H9 (cell line): ENCODE measurements around the gene ADAMTSL3. TPM values are rescaled to one million over a fixed set of nuclear protein-coding genes. Genes with fewer than 3 reads are reported as not detected.

Experiments
- DNase-seq: peaks from one replicate; pipeline ENCODE4 v3.0.0-alpha.2; 2017
- H2AFZ ChIP-seq: one replicate; pipeline ENCODE4 v1.6.1; 2013; ENCODE audit warnings: mild to moderate bottlenecking, low read length, control low read depth, moderate library complexity
- H2AK5ac ChIP-seq: 2 replicates; pipeline ENCODE4 v1.6.1; 2013; ENCODE audit warnings: low read length, control low read depth, mixed read lengths; ENCODE audit not compliant: insufficient read length
- H2BK120ac ChIP-seq: one replicate; pipeline ENCODE4 v1.6.1; 2013; ENCODE audit warnings: low read depth, mild to moderate bottlenecking, low read length, control low read depth, inconsistent platforms; ENCODE audit not compliant: poor library complexity, severe bottlenecking
- H2BK12ac ChIP-seq: 2 replicates; pipeline ENCODE4 v1.6.1; 2013; ENCODE audit warnings: low read length, control low read depth, mixed read lengths, low read depth; ENCODE audit not compliant: insufficient read length
- H2BK15ac ChIP-seq: 2 replicates; pipeline ENCODE4 v1.6.1; 2013; ENCODE audit warnings: low read depth, low read length, control low read depth
- H2BK20ac ChIP-seq: one replicate; pipeline ENCODE4 v1.6.1; 2013; ENCODE audit warnings: low read depth, mild to moderate bottlenecking, low read length, control low read depth, inconsistent platforms; ENCODE audit not compliant: poor library complexity, severe bottlenecking
- H2BK5ac ChIP-seq: 2 replicates; pipeline ENCODE4 v1.6.1; 2013; ENCODE audit warnings: low read length, control low read depth, mixed read lengths; ENCODE audit not compliant: insufficient read length
- H3K14ac ChIP-seq: 2 replicates; pipeline ENCODE4 v1.6.1; 2013; ENCODE audit warnings: low read length, control low read depth; ENCODE audit not compliant: insufficient read depth
- H3K18ac ChIP-seq: 2 replicates; pipeline ENCODE4 v1.6.1; 2013; ENCODE audit warnings: low read depth, mild to moderate bottlenecking, mixed read lengths, low read length, control low read depth; ENCODE audit not compliant: insufficient read length
- H3K23ac ChIP-seq: 2 replicates; pipeline ENCODE4 v1.6.1; 2013; ENCODE audit warnings: low read length, control low read depth, mixed read lengths, low read depth; ENCODE audit not compliant: insufficient read length
- H3K23me2 ChIP-seq: 2 replicates; pipeline ENCODE4 v1.6.1; 2013; ENCODE audit warnings: low read depth, mild to moderate bottlenecking, mixed read lengths, low read length, control low read depth; ENCODE audit not compliant: insufficient read length, poor library complexity, severe bottlenecking
- H3K27ac ChIP-seq: 2 replicates; pipeline ENCODE4 v1.5.1; 2013; ENCODE audit warnings: low read length, control low read depth, mixed read lengths, low read depth; ENCODE audit not compliant: insufficient read length
- H3K27me3 ChIP-seq: 2 replicates; pipeline ENCODE4 v1.6.1; 2013; ENCODE audit warnings: low read length, control low read depth, inconsistent platforms; ENCODE audit not compliant: insufficient read depth
- H3K4ac ChIP-seq: 2 replicates; pipeline ENCODE4 v1.6.1; 2013; ENCODE audit warnings: low read depth, mild to moderate bottlenecking, control low read depth, inconsistent platforms, low read length, moderate library complexity
- H3K4me1 ChIP-seq: 2 replicates; pipeline ENCODE4 v1.6.1; 2013; ENCODE audit warnings: low read length, control low read depth, inconsistent platforms; ENCODE audit not compliant: insufficient read depth
- H3K4me2 ChIP-seq: 2 replicates; pipeline ENCODE4 v1.6.1; 2013; ENCODE audit warnings: low read length, control low read depth, mixed read lengths; ENCODE audit not compliant: insufficient read length, insufficient read depth
- H3K56ac ChIP-seq: 2 replicates; pipeline ENCODE4 v1.6.1; 2013; ENCODE audit warnings: low read depth, mild to moderate bottlenecking, mixed read lengths, low read length, control low read depth; ENCODE audit not compliant: insufficient read length
- H3K79me1 ChIP-seq: 2 replicates; pipeline ENCODE4 v1.6.1; 2013; ENCODE audit warnings: low read depth, mild to moderate bottlenecking, moderate library complexity, low read length, control low read depth, inconsistent platforms; ENCODE audit not compliant: insufficient read depth, poor library complexity, severe bottlenecking
- H3K79me2 ChIP-seq: 2 replicates; pipeline ENCODE4 v1.6.1; 2013; ENCODE audit warnings: low read length, control low read depth, inconsistent platforms; ENCODE audit not compliant: insufficient read depth
- H3K9ac ChIP-seq: 2 replicates; pipeline ENCODE4 v1.6.1; 2013; ENCODE audit warnings: low read length, control low read depth, mixed read lengths; ENCODE audit not compliant: insufficient read length; ENCODE audit errors: extremely low read depth
- H3K9me3 ChIP-seq: one replicate; pipeline ENCODE4 v1.6.1; 2013; ENCODE audit warnings: low read depth, low read length, inconsistent platforms; ENCODE audit not compliant: control insufficient read depth
- H3T11ph ChIP-seq: one replicate; pipeline ENCODE4 v1.6.1; 2013; ENCODE audit warnings: mild to moderate bottlenecking, low read length, control low read depth, inconsistent platforms
- H4K20me1 ChIP-seq: one replicate; pipeline ENCODE4 v1.6.1; 2013; ENCODE audit not compliant: control insufficient read depth, insufficient read length, insufficient read depth
- H4K5ac ChIP-seq: 2 replicates; pipeline ENCODE4 v1.6.1; 2013; ENCODE audit warnings: low read depth, mild to moderate bottlenecking, mixed read lengths, low read length, control low read depth; ENCODE audit not compliant: insufficient read length
- H4K8ac ChIP-seq: replicated peaks from 2 replicates; pipeline ENCODE4 v1.6.1; 2013; ENCODE audit warnings: low read length, control low read depth, mixed read lengths, low read depth; ENCODE audit not compliant: insufficient read length
- H4K91ac ChIP-seq: 2 replicates; pipeline ENCODE4 v1.6.1; 2013; ENCODE audit warnings: low read depth, mild to moderate bottlenecking, moderate library complexity, mixed read lengths, low read length, control low read depth; ENCODE audit not compliant: insufficient read length
- H3K27ac Mint-ChIP-seq, 3 experiments: 2 replicates in 2 of 3; 3 replicates in 1 of 3; pipeline ENCODE4 v1.8.0; 2020 to 2021; ENCODE audit warnings: mixed read lengths in 3 of 3, mild to moderate bottlenecking in 1 of 3, moderate library complexity in 1 of 3
- H3K27me3 Mint-ChIP-seq: 2 replicates; pipeline ENCODE4 v1.8.0; 2021; ENCODE audit warnings: low read depth, mild to moderate bottlenecking, moderate library complexity, mixed read lengths
- H3K36me3 Mint-ChIP-seq, 3 experiments: 2 replicates in 2 of 3; 3 replicates in 1 of 3; pipeline ENCODE4 v1.8.0; 2020 to 2021; ENCODE audit warnings: low read depth in 3 of 3, mixed read lengths in 3 of 3; ENCODE audit not compliant: insufficient read depth in 1 of 3
- H3K4me1 Mint-ChIP-seq, 2 experiments: 2 replicates each; pipeline ENCODE4 v1.8.0; 2020; ENCODE audit warnings: mixed read lengths in 2 of 2
- H3K4me3 Mint-ChIP-seq, 2 experiments: 2 replicates in 1 of 2; 3 replicates in 1 of 2; pipeline ENCODE4 v1.8.0; 2020 to 2021; ENCODE audit warnings: mild to moderate bottlenecking in 2 of 2, mixed read lengths in 2 of 2, moderate library complexity in 1 of 2
- H3K9me3 Mint-ChIP-seq, 2 experiments: 2 replicates in 1 of 2; 3 replicates in 1 of 2; pipeline ENCODE4 v1.8.0; 2020; ENCODE audit warnings: mild to moderate bottlenecking in 2 of 2, mixed read lengths in 2 of 2, moderate library complexity in 1 of 2
- CTCF ChIP-seq: fragments of 200-600 bp; sonication (generic); conservative IDR thresholded peaks from 3 replicates; pipeline ENCODE4 v1.8.0; 2021; ENCODE audit warnings: antibody characterized with exemption, mild to moderate bottlenecking
- WGBS: extraction: QIAGEN DNeasy Blood & Tissue Kit; methylation state at CpG from one replicate; pipeline ENCODE4 v1.1.7; 2013; ENCODE audit warnings: missing lambda C conversion rate, low lambda C conversion rate, mixed read lengths; ENCODE audit not compliant: insufficient read length; ENCODE audit errors: extremely low coverage; 5-methylcytosine and 5-hydroxymethylcytosine counted together
- total RNA-seq: library from RNA; stranded (reverse); gene quantifications from 2 replicates; pipeline ENCODE4 v1.2.1, GENCODE V29; 2021

Gene ADAMTSL3
- total RNA-seq, 1 experiment from 2014 or later, result 0.39 TPM

DNA sequence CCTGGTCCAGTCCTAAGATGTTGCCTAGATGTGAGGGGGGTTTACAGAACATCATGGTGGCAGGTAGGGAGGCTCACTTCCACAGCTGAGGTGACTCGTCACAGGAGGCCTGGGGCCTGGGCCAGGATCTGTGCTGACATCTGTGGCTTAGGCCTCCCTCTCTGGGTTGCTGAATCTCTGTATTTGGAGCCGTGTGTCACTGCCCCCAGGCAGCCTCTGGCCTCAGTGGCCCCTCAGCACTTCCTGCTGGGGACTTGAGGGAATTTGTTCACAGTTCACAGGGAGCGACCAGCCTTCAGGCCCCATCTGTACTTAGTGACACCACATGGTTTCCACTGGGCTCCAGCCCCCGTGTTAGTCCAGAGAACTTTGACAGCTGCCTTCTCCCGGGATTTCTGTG is 41.7 kb upstream of the ADAMTSL3 start:
- Histone ChIP-seq H3K79me2 (no peaks in the 10 kb centered on the region), H3K23ac (no peak overlapping the region), H4K8ac (no peak overlapping the region), H3K4ac (no peak overlapping the region), H3K23me2 (no peaks in the 10 kb centered on the region), H2BK120ac (no peak overlapping the region), H4K5ac (no peak overlapping the region), H2BK15ac (no peak overlapping the region), H3K56ac (no peak overlapping the region), H3K27me3 (no peaks in the 10 kb centered on the region), H3K9ac (no peak overlapping the region), H3K4me2 (no peak overlapping the region), H2BK20ac (no peak overlapping the region), H3K27ac (no peak overlapping the region), H2BK12ac (no peak overlapping the region), H3K18ac (no peak overlapping the region), H4K20me1 (no peaks in the 10 kb centered on the region), H2AK5ac (no peak overlapping the region), H3K4me1 (no peaks in the 10 kb centered on the region), H3K79me1 (no peaks in the 10 kb centered on the region), H4K91ac (no peak overlapping the region), H2BK5ac (no peak overlapping the region), H2AFZ (no peak overlapping the region), H3T11ph (no peak overlapping the region), H3K9me3 (no peaks in the 10 kb centered on the region), H3K14ac (no peak overlapping the region)
- Mint-ChIP-seq H3K27ac (peak overlapping the region in 1 of 3 experiments; percentile 74; a peak in 1 of 7 replicates), H3K4me3 (no peak overlapping the region), H3K4me1 (no peaks in the 10 kb centered on the region), H3K9me3 (no peaks in the 10 kb centered on the region), H3K27me3 (no peaks in the 10 kb centered on the region), H3K36me3 (0 out of 7 replicates have a peak, but pooled peaks cover 0 to 2% (median 0%) of the 10 kb centered on the region in 3 experiments)
- no peak for DNase-seq
- no peak for TF ChIP-seq CTCF
- WGBS, result no CpG with 5 or more reads among the region's 5 CpGs
